GM12875 (cell line): ENCODE data around the gene FSTL3.

Source experiments
- H3K4me3 ChIP-seq: one replicate; pipeline ENCODE4 v1.5.1; 2011; ENCODE audit warnings: low read depth, low read length, control low read depth
- TF ChIP-seq, protein P1 (sequence below): IDR thresholded peaks from 2 replicates; pipeline ENCODE4 v1.5.1; 2011; ENCODE audit warnings: low read depth, mild to moderate bottlenecking, control low read depth, inconsistent platforms, low read length, moderate library complexity, borderline replicate concordance; ENCODE audit not compliant: insufficient read depth

The FSTL3 gene

DNA sequence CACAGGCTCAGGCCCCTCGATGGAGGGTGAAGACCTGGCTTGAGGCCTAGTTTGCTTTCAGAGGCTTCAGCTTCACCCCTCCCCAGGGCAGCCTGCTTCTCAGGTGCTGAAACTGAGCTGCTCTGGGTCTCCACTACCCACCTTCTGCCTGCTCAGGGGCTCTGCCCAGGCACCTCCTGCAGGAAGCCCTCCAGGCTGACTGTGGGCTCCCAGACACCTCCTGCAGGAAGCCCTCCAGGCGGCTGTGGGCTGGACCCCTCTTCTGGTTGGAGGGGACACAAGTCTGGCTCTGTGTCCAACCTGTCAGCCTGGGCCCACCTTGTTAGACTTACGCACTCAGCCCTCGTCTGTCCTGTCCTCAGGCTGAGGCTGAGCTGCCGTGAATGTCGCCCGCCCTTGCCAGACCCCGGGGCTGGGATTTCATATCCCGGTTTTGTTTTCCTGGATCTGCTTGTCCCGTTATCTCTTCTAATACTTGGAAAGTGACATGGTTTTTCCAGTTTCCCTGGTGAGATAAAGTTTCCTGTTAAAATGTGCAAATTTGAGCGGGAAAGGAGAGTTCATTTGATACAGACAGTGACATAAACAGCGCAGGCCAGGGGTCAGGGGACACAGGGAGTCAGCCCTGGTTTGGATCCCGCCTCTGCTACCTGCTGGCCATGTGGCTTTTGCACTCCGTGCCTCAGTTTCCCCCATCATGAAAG lies 53.9 kb downstream of the FSTL3 start:
- TF ChIP-seq, protein P1, sequence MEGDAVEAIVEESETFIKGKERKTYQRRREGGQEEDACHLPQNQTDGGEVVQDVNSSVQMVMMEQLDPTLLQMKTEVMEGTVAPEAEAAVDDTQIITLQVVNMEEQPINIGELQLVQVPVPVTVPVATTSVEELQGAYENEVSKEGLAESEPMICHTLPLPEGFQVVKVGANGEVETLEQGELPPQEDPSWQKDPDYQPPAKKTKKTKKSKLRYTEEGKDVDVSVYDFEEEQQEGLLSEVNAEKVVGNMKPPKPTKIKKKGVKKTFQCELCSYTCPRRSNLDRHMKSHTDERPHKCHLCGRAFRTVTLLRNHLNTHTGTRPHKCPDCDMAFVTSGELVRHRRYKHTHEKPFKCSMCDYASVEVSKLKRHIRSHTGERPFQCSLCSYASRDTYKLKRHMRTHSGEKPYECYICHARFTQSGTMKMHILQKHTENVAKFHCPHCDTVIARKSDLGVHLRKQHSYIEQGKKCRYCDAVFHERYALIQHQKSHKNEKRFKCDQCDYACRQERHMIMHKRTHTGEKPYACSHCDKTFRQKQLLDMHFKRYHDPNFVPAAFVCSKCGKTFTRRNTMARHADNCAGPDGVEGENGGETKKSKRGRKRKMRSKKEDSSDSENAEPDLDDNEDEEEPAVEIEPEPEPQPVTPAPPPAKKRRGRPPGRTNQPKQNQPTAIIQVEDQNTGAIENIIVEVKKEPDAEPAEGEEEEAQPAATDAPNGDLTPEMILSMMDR = no peak
- no peak overlapping the region for H3K4me3 ChIP-seq

DNA sequence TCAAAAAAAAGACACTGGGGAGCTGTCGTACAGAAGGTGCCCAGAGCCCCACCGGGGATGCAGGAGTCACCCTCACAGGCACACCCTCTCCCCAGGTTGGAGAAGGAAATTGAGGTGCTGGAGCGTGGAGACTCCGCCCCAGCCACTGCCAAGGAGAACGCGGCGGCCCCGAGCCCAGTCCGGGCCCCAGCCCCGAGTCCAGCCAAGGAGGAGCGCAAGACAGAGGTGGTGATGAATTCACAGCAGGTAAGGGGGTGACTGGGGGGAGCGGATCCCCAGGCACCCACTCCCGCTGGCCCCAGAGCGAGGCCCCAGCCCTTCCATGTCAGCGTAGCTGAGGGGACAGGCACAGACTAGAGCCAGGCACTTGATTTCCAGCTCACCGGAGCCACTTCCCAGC lies 54.8 kb downstream of the FSTL3 start:
- no peak overlapping the region for H3K4me3 ChIP-seq
- TF ChIP-seq, protein P1 = no peak

DNA sequence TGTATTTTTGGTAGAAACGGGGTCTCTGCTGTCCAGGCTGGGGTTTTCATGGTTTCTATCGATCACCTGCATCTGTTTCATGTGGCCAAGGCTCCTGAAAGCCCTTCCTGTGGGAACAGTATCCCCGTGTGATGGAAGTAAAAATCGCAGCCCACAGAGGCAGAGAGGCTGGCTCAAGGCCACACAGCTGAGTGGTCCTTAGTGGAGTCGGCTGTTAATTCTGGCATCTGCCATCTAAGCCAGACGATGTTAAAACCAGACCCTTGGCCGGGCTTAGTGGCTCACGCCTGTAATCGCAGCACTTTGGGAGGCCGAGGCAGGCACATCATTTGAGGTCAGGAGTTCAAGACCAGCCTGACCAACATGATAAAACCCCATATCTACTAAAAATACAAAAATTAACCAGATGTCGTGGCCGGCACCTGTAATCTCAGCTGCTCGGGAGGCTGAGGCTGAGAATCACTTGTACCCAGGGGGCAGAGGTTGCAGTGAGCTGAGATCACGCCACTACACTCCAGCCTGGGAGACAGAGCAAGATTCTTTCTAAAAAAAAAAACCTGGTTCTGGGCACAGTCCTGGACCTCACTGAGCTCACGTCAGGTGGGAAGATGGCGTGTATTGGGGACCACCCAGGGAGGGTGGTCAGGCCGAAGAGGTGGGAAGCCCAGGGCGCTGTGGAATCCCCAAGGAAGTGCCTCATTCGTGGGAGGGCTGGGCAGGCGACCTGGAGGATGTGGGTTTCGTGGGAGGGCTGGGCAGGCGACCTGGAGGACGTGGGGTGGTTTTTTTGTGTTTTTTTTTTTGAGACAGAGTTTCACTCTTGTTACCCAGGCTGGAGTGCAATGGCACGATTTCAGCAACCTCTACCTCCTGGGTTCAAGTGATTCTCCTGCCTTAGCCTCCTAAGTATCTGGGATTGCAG lies 56.2 kb downstream of the FSTL3 start:
- TF ChIP-seq, protein P1 = no peak
- H3K4me3 ChIP-seq = no peak overlapping the region
